Stimulated activated CD4-positive, alpha-beta T cell treated with anti-CD3 and anti-CD28 coated beads, Interleukin-2, amount 100 ng/mL, for 48 hours (primary cell): ENCODE measurements around the gene TSPAN3.

ENCODE experiments used
- DNase-seq, 2 donors: peaks; one replicate each; pipeline ENCODE4 v3.0.0-alpha.2; 2020

TSPAN3 gene

DNA sequence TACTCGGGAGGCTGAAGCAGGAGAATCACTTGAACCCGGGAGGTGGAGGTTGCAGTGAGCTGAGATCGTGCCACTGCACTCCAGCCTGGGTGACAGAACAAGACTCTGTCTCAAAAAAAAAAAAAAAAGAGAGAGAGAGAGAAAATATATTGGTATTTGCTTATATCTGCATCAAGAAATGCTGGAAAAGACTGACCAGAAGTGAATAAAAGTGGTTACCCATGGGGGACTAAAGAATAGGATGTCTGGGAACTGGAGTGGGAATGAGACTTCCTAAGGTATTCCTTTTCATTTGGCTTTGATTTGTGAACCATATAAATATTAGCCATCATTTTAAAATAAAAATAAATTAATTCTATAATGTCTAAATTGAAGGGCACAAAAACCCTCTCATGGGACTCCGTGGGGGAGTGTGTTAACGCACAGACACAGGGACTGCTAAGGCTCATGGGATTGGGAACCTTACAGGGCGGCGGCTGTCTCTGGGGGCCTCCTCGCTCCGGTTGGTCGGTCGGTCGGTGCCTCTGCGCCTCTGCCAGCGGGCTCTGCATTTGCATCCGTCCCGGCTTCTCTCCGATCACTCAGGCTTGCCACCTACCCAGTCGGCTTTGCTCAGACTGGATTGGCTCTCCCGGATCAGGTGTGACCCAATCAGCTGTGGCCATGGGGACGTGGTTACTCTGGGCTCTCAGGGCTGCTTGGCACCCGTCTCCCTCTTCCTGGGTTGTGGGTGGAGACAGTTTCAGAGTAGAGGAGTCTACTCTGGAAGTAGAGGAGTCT lies 12.7 kb upstream of the TSPAN3 start:
- DNase-seq, result peak; percentile 32 to 38

DNA sequence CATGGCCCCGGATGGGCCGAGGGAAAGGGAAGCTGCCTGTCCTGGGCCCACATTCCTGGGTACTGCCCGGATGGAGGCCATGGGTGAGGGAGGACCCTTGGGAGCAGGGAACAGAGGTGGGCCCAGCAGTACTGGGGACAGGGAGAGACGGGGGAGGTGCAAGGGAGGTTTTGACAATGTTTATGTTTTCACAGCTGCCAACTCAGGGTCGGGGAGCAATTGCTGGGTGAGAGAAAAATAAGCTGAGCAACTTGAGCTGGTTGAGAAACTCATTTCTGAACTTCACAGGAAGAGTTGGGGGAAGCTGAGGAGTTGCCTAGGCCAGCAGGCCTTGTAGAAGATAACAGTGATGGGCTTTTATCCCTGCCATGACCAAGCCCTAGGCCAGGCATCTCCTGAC lies 11.1 kb upstream of the TSPAN3 start:
- no peak for DNase-seq

DNA sequence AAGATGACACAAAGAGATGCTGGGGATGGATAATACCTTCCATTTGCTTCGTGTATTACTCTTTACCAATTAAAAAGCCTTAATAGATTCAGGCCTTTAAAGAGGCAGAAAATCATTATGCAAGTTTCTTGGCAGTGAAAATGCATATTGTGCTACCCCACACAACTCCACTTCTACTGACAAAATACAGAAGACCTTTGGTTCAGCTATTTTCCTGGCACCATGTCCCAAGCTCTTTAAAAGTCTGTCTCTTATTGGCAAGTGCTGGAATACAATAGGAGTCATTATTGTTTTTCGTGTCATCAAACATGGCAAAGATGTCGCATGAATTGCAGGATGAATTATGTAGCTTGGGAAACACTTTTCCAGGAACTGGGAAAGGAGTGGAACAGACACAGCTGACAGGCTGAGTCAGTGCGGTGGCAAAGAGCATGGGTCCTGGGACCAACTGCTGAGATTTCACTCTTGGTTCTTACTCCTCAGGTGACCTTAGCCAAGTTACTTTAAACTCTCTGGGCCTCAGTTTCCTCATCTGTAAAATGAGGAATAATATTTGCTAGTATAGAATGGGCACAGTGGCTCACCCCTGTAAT lies 5.5 kb upstream of the TSPAN3 start:
- no peak for DNase-seq

DNA sequence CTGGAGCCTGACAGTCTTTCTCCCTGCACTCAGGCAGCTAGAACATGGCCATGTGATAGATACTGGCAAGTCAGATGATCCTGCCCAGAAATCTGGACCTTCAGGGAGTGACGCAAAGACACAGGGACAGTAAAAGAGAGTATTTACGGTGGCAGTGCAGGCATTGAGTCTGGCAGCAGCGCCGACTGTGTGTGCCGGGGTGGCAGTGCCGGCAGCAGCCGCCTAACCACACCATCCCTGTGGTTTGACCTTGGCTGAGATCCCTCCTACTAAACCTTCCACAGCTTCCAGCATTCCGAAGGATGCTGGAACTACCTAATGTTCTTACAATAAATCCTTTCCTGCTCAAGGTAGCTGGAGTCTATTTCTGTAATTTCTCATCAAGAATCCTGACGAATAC lies 4.6 kb upstream of the TSPAN3 start:
- no peak for DNase-seq

DNA sequence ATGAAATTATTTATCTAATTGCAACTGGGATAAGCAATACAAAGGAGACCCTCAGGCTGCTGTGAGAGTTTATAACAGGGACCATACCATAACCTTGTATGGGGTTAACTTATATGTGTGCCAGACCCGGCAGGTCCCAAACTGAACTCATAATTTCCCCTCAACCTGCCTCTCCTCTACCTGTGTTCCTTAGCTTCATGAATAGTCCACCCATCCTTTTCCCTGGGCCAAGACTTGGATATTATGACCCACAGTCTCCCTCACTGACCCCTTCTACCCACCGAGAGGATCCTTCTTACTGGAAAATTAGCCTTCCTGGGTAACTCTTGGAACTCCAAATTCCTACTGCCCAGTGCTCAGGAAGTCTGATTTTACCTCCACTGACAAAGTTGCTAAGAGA lies 3.4 kb upstream of the TSPAN3 start:
- DNase-seq, result no peak

DNA sequence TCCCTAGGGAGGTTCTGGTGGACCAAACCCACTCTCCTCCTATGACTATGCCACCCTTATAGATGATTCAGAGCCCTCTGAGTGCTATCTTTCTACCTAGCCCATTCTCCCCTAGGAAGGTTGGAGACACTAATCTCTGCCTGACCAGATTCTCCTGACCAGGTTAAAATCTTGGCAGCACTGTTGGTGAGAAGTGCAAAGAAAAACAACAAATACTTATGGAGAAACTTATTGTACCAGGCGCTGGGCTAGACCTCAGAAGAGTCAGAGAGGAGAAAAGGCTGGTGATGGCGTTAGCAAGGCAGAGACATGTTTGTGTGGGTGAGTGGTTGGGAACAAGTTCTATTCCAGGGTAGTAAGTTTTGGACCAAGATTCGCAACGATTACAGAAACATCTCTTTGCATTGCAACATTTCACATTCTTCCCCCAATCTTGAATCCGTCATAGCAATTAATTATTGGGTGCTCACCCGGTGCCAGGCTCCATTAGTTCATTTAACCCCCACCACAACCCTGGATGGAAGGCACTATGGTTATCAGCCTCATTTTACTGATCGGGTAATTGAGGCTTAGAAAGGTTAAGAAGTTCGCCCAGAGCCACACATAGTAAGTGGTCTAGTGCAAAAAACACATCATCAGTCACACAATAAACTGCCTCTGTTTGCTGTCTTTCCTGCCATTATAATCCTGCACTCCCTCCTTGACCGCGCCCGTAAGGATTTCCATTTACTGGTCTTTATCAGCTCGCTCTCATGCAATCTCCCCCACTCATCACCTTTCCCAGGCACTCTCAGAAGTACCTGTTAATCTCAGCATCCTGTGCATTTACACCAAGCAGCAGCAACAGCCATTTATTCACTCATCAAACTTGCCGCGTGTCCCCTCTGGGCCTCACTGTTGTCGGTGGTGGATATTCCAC lies 655 bp upstream of the TSPAN3 start:
- DNase-seq, result no peak

DNA sequence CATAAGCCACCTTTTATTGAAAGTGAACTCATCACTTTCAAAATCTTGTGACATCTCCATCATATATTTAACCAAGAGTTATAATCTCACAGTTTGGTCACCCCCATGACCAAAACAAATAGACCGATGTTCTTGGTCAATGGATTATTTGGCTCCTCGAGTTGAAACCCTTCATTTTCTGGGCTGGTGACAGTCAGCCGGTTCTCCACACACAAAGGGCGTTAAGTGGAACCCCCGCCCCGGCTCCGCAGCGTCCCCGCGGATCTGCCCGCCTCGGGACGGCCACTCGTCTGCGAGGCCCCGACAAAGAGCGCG lies 772 bp downstream of the TSPAN3 start:
- no peak for DNase-seq

DNA sequence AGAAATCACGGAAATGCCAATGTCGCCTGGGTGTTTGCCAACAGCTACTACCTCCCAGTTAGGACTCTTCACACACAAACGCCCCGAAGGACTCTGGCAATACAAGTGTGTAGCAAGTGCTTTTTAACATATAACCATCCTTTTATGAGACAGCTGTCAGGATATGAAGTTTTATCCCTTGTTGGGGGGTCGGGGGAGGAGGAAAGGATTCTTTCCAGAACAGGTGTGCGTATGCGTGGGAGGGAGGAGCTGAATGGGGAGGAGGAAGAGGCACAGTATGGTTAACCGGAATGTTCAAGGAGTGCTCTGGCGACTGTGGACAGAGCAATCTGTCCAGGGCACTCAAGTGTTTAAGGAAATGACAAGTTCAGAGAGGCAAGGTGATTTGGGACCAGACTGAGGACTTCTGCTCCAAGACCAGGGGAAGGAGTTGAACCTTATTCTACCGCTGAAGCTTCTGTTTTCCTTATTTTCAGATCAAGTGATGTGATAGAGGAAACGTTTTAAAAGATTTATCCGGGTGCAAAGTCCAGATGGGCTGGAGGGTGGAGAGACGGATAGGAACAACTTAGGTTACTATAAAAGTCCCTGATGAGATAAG lies 1.3 kb downstream of the TSPAN3 start:
- DNase-seq, result no peak

DNA sequence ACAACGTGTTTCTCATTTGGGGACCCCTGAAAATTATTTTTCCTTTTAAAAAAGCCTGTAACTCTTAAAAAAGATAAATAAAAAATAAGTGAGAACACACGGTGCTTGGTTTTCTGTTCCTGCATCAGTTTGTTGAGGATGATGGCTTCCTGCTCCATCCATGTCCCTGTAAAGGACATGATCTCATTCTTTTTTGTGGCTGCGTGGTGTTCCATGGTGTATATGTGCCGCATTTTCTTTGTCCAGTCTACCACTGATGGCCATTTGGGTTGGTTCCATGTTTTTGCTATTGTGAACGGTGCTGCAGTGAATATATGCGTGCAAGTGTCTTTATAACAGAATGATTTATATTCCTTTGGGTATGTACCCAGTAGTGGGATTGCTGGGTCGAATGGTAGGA lies 2.3 kb downstream of the TSPAN3 start:
- no peak for DNase-seq

DNA sequence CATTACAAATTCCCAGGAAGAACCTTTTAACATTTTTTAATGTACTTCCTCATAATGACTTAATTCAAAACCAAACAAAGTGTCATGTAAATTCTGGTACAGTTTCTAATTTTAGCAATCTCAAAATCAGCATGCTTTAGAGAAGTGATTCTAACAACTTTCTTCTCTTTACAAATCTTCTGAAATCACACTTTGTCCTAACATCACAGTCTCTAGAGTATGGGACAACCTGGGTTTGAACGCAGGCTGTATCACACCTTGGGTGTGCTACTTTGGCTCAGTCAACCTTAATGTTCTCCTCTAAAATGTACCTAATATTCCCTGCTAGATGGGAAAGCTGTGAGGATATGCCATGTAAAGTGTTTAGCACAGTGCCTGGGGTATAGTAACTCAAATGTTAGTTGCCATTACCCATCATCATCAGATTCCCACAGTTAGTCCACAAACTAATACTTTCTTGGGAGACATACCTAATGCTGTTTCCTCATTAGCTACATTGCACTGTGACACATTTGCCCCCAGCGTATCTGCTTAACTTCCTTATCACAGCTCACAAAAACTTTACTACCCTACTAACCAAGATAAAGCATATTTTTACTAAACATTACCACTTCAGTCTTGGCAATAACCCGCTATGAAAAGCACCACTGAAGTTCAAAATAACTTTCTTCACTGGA lies 3.1 kb downstream of the TSPAN3 start:
- DNase-seq, result no peak

DNA sequence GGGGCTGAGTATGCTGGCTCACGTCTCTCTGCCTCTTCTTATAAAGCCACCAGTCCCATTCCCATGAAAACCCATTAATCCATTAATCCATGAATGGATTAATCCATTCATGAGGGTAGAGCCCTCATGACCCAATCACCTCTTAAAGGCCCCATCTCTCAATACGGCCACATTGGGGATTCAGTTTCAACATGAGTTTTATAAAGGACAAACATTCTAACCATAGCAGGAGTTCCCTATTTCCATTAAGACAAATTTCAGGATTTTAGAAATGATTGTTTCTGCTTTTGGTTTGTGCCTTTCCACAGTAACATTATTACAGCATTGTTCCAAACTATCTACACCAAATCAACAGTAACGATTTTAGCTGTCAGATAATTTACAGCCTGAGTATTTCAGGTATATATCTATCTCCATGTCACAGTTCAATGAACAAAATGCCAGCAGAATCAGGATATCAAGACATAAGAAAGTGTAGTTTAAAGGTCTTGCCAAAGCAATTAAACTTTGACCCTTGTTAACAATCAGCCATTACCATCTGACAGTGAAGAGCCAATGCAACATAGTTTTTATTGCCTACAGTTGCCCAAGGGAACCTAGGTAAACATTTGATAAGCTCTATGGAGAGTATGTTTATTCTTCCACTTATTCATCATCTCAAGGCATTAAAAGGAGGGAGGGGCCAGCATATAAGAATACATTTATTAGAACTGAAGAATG lies 3.8 kb downstream of the TSPAN3 start:
- DNase-seq, result no peak

DNA sequence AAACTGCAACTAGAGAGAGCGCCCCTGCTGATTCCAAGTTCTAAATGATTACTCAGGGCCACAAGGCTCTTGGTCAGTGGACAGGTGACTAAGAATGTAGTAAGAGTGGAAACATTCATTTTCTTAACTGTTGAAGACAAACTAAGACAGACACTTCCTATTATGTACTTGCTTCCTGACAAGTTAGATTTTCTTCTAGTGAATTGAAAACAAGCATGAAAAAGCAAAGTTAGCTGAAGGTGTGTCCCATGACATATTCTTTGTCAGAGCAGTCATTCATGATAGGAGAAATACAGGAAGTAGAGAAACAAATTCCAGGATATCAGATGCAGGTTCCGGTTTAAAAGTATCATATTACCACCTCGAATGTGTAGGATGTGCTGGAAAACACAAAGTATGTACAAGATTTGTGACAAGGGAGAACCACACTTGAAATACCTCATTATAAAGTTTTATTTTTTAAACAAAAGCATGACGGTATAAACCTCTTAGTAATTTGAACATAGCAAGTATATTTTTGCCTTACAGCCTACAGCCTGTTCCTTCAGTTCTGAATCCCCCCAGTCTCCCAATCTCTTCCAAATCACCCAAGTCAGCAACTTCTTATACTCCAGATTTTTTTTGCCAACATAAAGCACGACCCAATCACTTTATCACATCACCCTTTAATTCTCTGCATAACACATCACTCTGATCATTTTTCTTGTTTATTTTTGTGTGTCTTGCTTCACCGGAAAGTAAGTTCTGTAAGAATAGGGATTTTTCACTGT lies 6.2 kb downstream of the TSPAN3 start:
- no peak for DNase-seq

DNA sequence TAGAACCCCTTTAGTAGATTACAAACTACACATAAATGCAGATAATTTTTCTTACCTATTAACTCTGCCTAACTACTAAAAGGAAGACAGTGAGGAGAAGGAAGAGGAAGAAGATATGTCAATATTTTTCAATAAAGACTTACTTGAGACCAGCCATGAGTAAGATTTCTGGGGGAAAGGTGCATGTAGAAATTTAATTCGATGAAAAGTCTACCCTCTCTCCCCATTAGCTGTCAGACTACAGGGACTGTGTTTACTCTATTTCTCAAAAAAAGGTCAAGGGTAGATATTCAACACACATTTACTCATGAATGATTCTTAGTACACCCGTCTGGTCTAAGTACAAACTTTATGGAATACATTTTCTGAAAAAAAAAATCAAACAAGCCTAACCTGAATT lies 6.8 kb downstream of the TSPAN3 start:
- no peak for DNase-seq

DNA sequence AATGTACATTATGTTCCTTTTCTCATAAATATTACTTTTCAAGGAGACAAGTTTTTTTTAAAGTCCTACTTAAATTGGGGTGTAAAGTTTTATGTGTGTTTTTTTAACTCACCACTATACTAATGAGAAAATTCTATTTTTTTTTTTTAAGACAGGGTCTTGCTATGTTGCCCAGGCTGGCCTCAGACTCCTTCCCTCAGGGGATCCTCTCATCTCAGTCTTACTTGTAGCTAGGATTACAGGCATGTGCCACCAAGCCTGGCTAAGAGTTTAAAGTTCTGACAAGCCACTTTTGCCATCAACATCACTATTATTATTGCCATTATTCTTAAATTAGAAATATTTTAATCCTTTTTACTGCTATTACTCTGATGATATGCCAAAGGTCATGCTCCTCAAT lies 7.7 kb downstream of the TSPAN3 start:
- no peak for DNase-seq

DNA sequence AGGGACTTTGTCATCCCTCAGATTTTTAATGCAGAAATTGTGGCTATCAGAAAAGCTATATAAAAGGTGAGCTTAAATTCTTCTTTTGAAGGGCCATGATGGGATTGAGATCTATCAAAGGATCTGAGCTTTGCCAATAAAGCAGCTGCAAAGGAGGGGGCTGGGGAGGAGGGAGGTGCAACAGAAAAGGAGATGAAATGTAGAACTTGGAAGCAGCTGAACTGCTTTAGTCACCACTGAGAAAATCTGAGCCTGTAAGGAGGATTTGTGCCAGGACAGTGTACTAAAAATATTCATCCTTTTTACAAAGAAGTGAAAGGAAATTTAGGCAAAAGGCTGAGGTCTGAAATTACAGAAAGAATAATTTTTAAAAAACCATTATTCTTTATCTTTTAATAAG lies 10.4 kb downstream of the TSPAN3 start:
- DNase-seq, result no peak

DNA sequence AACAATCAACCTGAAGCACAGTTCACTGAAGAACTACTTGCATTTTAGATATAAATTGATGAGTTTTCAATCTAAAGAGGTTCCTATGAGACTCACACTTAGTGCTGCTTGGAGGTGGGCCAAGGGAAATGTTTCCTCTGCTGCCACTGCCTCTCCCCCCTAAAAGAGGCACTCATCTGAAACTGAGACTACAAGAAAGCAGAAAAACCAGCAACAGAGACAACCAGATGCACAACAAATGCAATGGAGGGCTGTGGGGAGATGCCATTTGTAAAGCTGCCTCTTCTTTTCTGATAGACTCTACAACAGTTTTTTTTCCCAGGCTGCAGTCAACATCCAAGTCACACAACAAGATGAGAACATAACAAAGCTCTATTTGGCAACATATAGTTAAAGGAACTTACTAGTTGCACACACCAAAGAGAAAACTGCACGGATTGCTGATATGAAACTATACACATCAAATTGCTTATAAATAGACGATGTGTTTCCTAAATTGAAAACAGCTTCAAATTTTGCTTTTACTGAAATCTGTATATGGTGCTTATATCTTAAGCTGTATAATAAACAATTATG lies 11.0 kb downstream of the TSPAN3 start:
- DNase-seq, result no peak

DNA sequence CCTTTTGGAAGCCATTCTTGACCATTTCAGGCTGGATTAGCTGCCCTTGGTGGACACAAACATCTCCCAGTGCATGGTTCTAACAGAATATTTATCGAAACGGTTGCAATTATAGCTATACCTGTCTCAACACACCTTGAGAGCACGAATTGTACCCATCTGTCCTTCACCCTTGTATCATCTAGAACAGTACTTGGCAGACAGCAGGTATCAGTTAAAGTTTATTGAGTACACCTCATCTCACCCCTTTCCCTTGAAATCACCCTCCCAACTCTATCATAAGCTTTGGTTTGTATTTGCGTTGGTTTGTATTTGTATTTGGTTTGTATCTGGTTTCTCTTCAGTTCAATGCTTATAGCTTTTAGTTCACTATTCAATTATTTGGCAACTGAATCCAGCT lies 12.4 kb downstream of the TSPAN3 start:
- no peak for DNase-seq

DNA sequence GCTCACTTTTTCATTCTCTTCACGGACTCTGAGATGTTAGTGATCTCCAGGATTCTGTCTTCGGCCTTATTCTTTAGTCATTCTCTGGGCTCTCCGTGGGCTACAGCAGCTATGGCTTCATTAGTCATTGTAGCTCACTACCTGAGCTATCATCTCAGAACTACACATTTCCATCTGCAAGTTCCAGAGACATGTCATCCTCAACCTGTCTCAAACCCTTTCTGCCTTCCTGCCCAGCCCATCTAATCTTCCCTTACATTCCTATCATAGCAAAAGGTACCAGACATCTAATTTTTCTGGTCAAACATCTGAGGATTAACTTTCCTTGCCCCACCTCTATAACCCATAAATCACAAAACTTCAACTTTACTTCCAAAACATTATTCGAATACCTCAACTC lies 13.2 kb downstream of the TSPAN3 start:
- DNase-seq, result no peak

DNA sequence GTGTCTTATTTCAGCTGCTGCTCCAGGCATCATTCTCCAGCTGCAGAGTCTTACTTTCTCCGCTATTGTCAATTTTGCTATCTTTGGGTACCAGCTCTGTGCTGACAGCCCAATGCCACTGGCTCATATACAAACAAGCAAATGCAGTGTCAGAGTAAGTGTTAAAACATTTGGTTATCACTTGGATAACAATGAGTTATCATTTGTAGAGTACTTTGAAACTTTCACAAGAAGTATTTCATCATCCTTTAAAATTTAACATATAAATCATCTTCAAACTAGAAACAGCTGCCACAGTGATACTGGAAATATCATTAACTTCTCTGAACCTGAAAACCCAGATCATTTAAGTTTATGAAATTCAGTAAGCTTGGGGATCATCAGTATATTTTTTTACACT lies 13.8 kb downstream of the TSPAN3 start:
- no peak for DNase-seq

DNA sequence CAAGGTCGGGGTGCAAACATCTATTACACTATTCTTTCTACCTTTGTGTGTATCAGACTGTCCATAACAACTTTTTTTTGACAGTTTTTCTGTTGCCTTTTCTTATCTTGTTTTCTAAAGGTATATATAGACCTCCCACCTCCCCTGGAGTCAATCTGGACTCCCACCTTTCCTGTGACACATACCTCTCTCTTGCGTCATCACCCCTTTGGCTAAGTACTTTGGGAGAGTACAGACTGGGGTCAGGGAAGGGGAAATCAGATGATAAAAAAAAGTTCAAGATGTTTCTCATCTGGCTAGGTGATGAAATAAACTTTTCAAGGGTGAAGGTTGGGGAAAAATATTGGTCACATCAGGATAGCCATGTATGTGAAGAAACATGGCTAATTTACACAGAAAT lies 17.2 kb downstream of the TSPAN3 start:
- no peak for DNase-seq

DNA sequence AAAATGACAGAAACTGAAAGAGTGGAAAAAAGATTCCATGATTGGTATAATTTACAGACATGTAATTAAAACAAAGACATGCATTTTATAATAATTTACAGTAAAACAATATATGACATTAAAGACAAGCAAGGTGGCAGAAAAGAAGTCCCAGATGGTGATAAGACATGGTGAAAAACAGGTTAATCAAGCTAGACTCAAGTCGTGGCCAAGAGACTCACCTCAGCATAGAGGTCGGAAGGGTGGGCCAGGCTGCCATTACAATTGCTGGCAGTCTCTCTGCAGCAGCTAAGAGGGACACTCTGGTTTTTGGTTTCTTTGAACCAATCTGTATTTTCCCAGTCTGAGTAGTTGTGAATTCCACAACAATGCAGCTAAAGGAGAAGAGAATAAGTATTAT lies 18.4 kb downstream of the TSPAN3 start:
- no peak for DNase-seq
